Limb (tissue), 2 donors: ENCODE measurements around the gene MTA3.

Source experiments
- DNase-seq, 2 donors: peaks; one replicate each; pipeline ENCODE4 v3.0.0-alpha.2; 2016; ENCODE audit errors: extremely low spot score in 2 of 2

MTA3 gene

DNA sequence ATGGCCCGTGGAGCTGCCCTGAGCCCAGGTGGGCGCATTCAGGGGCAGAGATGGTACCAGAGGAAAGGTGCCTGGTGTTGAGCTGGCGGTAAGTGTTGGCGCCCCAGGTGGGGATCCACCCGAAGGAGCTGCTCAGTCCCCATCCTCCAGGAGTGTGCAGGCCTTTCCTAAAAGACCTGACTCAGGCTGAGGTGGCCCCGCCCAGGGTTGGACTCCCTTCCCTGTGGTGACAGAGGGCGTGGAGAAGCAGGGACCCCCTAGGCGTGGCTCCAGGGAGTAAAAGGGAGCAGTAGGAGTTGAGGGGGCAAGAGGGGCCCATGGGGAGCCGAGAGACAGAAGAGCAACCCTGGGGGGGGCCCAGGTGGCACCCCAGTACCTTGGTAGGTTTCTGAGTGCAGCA is 193.1 kb downstream of the MTA3 start:
- no peak for DNase-seq

DNA sequence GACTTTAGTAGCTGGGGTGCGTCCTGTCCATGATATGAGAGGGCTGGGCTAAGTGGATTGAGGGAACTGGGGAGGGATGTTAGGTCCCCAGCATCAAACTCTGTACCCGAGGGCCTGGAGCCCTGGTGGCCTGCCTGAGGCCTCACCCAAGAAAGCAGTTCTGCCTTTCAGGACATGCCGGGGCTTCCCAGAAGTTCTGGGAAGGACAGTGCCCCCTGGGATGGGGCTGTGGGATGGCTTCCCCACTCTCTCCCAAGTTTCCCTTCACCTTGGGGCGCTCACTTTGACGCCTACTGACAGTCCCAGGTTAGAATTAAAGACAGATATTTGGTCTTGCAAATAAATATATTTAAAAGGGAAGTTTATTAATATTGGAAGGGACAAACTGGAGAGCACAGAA is 193.7 kb downstream of the MTA3 start:
- DNase-seq = no peak

DNA sequence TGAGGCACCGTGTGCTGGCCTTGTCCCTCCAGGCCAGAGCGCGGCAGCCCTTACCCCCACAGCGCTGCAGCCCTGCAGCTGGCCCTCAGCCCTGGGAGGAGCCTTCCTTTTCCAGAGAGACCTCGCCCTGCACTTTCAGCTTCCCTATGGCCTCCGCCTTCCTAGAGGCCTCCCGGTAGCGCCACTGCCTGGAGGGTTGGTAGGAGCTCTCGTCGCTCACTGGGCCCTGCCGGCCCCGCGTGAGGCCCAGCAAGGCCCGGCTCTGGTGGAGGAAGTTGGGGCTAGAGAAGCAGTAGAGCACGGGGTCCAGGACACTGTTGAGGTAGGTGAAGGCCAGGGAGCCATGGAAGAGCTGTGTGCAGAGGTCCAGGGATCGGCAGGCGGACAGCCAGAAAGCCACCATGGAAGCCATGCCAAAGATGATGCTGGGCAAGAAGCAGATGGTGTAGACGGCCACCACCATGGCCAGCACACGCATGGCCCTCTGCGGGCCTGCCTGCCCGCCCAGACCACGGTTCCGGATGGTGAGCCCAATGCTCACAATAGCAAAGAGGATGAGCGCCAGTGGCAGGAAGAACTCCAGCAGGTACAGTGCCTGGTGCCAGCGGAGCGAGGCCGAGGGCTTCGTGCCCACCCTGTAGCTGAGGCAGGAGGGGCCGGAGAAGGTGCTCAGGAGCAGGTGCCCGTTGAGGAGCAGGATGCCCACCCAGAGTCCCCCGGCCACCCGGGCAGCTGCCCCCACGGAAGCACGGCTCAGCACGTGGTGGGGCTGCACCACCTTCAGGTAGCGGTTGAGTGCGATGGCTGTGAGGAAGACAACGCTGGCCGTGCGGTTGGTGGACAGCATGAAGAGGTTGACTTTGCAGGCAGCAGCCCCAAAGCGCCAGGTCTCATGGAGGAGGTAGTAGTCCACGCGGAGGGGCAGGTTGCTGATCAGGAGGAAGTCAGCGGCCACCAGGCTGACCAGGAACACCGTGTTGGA is 194.7 kb downstream of the MTA3 start:
- DNase-seq = no peak

DNA sequence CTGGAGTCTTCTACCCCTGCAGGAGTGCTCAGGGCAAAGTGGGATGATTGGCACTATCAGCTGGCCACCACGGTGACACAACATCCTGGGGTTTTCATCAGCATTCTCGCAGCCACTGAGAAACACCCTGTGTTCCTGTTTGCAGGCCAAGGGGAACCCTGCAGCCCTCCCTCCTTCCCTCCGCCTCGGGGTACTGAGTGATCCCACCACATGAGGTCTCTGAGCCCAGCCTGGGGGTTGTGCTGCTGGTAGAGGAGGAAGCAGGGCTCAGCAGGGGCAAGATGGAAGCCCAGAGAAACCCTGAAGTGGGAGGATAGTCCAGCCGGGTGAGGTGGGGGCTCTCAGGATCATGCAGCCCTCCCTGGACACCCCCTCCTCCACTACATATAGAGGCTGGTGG is 195.7 kb downstream of the MTA3 start, which contains the start of gene OXER1:
Gene OXER1, minus strand, starts transcription at position 40 of the 400 bp plus-strand sequence. CDS start 73 bp downstream, outside the sequence.
- DNase-seq = no peak

DNA sequence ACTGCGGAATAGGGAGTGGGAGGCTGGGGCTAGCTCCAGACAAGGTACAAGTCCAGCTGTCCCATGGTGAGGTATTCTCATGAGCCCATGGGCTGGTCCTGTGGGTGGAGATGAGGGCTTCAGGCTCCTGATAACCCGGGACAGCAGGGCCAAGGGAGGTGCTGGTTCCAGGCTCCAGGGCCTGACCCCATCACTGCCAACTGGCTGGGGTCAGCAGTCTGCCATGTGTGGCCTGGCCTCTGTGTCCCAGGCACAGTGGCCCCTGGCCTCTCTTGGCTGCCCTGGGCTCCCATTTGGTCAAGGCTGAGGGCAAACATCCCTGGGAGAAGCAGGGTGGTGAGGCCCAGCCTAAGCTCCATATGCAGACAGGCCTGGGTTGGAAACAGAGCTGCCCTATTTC is 196.5 kb downstream of the MTA3 start:
- DNase-seq = no peak

DNA sequence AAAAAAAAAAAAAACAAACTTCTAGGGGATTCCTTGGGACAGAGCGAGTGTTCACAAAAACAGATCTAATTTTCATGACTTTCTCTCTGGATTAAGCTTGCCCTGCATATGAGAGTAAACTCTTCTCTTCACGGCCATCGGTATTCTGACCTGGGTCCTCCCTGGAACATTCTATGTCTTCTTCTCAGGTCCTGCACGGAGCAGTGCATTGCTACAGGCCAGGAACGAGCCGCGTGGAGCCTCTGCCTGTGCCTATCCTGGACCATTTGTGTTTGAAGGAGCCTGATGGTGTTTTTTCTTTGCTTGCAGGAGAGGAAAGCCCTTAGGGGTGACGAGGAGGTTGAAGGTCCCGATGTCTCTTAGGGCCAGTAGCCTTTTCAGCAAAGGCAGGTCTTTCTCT is 197.3 kb downstream of the MTA3 start:
- no peak for DNase-seq

DNA sequence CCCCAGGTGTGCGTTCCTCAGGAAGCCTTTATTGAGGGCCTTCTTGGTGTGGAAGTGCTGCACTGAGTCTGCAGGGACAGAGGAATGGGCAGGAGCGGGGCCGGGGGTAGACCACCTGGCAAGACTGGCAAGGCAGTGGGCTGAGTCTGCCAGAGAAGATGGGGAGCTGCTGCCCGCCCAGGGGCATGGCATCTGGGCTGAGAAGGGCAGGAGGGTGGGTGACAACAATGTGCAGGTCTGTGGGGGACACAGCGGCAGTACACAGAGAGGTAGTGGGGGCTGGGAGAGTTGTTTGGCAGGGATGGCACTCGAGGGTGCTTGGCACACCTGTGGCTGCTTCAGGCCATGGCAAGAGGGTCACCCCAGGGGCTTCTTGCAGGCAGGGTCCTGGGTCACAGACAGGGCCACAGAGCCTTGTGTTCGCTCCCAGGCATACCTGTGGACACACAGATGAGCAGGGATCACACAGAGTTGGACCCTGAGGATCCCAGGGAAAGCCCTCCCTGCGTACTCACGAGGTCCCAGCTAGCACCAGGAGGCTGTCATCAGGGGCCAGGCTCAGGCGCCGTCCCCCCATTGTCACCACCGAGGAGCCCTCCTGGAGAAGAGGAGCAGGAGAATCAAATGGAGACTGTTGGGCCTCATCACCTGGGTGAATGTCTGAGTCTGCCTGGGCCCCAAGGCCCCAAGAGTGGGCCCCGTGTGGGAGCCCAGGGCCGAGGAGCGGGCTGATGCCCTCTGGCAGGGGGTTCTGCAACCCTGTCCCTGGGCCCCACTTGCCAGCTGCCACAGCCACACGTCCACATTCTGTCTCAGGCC is 198.9 kb downstream of the MTA3 start:
- no peak for DNase-seq

DNA sequence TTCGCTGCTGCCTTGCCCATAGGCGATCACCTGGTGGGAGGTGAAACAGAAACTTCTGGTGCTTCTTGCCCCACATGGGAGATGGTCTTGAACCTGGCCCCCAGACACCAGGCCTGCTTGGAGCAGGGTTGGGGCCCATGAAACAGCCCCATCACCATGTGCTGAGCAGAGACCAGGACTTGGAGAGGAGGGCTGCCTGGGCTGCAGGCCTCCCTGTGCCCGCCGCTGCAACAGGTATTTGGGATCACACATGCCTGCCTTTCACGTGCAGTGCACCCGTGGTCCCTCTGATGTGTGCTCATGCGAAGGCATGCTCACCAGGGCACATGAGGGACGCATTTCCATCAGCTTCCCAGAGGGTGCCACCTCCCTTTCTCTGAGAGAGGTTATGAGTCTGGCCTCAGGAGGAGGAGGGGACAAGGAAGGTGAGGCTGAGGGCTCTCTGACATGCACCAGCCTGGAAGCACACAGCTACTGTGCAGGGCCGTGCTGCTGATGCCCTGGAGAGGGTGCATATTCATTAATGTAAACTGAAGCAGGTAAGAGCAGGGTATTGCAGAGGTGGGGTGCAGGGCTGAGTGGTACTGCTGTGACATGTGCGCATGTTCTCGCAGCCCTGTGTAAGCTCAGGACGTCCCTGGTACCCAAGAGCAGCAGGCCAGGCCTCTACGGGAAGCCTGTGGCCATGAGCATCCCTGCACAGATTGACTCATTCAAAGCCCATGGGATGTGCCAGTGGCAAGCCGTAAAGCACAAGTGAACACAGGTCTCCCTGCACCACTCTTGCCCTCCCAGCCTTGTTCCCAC is 199.7 kb downstream of the MTA3 start:
- no peak for DNase-seq

DNA sequence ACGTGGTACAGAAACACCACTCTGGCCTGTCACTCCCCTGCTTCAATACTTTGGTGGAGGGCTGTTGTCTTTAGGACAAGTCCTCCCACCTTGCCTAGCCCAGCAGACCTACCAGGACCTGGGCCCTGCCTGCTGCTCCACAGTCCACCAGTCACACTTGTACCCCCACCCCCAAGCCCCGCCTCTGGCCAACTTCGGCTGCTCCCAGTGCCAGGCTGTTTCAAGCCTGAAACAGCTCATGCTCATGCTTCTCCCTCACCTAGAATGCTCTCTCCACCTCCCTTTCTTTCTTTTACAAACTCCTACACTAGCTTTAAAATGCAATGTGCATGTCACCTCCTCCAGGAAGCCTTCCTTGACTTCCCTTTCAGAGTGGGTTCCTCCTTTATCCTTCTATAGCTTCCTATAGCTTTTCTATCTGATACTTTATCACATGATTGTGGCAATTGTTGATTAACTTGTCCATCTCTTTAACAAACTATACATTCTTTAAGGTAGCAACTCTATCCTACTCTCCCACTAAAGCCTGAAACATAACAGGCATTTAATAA is 200.3 kb downstream of the MTA3 start:
- DNase-seq = no peak

DNA sequence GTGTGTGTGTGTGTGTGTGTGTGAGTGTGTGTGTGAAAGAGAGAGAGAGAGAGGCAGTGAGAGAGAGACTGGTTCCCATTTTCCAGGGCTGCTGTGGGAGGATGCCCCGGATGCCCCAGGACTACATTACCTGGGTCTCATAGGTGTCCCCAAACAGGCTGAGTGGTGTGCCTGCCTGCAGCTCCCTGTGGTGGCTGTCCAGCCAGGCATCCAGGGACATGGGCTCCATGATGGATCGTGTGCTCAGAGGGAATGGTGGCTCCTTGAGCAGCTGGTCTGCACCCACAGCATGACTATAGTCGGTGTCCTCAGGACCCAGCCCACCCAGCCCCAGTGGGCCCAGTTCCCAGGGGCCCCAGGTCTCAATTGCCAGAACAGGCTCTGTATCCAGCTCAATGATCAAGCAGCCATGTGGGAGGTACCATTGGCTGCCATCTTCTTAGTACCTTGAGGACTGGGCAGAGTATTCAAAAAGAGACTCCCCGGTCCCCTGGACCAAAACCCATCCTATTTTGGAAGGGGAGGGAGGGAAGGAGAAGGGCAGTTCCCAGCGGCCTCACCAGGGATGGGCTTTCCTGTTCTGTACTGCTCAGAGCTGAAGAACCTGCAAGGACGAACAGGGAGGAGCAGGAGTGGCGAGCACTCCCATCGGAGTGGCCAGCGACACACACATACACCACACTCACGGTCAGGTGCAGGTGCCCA is 201.3 kb downstream of the MTA3 start:
- DNase-seq = no peak

DNA sequence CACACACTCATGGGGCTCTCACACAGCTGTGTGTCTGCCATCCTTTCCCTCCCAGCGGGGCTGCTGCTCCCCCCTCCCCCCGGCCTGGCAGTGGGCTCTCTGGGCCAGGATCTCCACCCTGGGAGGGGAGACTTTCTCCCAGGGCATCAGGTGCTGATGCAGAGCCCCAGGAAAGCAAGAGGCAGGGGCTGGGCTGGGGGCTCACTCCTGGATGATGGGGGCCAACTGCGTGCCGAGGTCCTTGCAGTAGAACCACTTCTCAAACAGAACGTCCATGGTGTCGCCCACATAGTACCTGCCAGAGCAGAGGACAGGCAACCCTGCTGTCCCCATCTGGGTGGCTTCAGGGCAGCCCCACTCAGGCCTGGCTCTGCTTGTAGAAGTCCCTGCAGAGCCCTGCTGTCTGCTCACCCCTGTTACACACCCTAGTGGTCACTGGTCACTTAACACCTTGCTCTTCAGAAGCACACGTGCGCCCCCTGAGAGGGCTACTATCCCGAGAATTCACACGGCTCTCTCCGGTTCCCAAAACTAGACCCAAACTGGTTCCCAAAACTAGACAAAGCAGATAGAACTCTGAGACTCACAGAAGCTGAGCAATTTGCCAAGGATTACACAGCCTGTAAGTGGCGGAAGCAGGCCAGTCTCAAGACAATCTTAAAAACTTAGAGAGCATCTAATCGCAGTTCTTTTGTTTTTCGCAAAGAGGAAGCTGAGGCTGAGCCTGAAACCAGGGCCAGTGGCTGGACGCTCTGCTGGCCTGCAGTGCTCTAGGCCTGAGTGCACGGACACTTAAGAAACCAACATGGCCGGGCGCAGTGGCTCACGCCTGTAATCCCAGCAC is 202.1 kb downstream of the MTA3 start:
- DNase-seq = no peak

DNA sequence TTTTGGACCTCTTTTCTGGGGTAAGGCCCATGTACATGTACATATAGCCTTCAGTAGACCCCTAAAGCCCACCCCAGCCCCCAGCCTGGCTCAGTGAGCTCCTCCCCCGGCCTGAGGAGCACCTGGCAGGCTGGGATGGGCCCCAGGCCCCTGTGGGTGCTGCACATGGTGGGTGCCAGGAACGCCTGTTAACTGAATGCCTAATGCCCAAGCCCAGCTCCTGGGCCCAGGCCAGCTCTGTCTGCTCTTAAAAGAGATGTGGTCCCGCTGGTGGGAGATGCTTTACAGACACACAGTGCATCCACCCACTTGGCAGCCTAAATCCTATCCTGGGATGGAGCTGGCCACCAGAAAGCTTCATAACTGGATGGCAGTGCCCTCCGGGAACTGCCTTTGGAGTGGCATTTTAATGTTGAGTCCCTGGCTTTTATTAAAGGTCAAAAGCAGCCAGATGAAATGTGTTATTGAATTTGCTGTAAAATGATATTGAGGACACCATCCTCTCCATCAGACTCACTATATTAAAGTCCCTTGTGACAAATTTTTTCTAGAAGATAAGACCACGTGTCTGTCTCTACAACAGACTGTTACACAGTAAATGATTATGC is 203.2 kb downstream of the MTA3 start:
- no peak for DNase-seq

DNA sequence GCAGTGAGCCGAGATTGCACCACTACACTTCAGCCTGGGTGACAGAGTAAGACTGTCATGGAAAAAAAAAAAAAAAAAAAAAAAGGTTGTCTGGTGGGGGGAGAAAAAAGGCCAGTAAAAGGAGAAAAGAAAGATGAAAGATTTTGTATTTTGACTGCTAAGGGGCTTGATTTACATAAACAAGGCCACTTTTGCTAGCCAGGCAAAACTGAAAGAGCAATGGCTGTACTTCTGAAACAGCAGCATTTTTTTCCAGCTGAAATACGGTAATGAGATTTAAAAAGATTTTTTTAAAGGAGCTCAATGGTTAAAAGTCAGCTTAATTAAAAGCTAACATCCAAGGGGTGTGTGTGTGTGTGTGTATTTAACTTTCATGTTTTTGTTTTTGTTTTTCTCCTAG is 206.8 kb downstream of the MTA3 start:
- DNase-seq = no peak

DNA sequence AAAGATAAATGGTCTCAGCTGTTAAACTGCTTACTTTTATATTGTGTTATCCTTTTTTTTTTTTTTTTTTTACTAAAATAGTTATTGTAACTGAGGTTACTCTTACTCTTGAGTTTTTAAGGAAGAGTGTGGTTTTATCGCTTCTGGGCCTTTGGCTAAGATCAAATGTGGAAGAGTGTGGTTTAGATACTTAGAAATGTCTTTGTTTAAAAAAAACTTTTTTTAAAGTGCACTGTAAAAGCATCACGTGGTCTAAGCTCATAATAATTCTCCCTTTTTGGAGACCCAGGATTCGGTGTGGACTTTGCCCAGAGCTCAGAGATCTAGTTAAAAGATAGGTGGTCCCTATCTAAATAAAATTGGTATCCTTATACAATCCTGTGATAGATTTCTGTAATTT is 207.4 kb downstream of the MTA3 start:
- no peak for DNase-seq

DNA sequence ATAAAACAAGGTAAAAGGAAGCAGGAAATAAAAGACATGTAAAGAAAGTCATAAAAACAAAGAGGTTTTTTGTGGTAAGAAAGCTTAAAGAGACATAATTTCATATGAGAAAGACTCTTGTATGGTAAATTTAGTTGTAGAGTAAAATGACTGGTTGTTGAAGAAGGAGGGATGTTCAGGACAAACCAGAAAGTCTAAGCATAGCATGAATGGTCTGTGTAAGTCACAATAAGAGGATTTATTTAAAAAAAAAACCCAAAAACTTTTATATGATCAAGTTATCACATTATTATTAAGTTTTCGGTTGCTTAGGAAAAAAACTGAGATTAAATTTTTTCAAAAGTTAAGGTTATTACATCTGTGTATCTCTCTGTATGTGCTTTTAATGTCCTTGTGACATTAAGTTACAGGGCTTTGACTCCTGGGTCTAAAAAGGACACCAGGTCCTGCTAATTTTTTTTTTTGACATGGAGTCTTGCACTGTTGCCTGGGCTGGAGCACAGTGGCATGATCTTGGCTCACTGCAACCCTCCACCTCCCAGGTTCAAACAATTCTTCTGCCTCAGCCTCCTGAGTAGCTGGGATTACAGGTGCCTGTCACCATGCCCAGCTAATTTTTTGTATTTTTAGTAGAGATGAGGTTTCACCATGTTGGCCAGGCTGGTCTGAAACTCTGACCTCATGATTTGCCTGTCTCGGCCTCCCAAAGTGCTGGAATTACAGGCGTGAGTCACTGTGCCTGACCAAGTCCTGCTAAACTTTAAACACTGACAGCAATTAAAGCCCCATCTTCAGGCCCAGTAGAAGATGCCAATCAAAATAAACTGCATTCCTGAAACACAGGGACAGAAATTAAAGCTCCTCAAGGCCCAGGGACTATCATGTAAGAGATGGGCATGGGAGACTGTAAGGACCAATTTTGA is 209.7 kb downstream of the MTA3 start:
- no peak for DNase-seq

DNA sequence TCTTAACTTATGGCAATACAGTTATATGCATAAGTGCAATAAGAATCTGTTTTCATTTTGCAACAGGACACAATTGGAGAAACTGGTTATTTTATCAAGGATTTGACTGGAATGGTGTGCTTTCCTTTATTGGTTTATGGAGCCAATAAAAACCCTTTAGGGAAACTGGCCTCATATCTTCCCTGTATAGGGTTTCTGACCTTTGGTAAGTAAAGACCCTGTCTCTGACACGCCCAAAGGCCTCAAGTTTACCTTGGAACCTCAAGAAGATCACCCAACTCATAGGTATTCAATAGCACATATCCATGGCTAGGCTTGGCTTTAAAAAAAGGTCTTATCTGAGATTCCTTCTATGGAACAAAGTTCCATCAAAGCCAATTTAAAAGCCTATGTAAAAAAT is 212.7 kb downstream of the MTA3 start:
- DNase-seq = no peak

DNA sequence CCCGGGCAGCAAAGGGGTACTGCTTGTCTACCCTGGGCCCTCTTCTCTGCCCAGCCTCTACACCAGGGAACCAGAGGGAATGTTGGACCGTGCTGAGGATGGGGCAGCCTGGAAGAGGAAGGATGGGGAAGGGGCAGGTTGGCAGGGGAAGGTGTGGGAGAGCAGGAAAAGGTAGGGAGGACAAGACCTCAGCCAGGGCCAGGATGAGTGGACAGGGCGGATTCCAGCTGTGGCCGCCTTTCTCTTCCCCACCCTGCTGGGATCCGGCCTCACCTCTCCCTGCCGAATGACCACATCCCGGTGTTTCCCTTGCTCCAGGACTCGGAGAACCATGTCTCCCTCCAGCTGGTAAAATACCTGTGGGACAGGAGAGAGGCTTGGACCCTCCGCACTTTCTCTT is 215.1 kb downstream of the MTA3 start:
- DNase-seq = no peak

DNA sequence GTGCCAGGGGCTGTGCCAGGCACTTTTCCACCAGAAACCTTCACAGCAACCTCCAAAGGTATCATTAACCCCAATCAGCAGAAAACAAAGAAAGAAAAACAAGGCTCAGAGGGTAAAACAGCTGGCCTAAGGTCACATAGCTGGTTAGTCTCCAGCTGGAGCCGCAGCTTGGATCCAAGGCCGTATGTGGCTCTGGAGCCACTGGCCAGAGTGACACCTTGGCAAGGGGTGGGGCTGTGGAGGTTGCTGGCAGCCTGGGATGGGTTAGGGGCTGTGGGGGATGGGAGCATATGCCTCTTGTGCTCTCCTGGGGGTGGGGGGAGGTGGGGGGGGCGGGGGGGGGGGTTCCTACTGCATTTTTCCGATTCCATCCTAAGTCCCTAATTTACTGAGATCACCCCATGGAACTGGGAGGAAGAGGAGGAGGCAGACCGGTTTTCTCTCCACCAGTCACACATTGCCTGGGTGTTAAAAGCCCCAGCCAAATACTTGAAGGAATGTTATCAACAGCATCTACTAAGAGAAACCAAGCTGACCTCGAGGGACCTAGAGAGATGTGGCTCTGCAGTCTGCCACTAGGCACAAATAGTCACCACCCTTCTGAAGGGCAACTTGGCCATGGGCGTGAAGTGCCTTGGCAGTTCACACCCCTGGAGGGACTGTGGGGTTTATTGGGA is 215.9 kb downstream of the MTA3 start:
- DNase-seq = no peak
